ENCODE measurements around the gene EPB41L3.

EPB41L3 gene

DNA sequence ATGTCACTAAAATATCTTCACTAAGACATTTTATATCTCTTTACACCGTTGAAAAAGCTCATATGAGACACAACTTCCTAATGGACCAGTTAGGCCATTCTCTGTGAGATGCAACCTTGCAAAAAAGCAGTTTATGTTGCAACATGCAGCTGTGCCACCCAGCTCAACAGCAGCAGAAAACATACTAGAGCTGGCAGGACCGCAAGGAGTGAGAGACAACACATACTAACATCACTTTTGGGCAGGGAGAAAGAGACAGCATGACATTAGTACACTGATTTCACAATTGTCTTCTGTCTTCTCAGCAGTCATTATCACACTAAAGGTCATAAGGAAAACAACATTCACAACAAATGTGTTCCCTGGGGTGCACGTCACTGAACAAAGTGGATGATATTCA is 122.9 kb downstream of the EPB41L3 start:
- TF ChIP-seq CTCF (IDR thresholded peaks at IDR 0.05; ENCODE audit: insufficient read depth, low read length, poor library complexity, severe bottlenecking), result no peak
- DNase-seq (ENCODE audit: extremely low read depth, insufficient read length), result no peak

GRCh38 chr18:5419601-5420000 is 124.2 kb downstream of the EPB41L3 start:
- DNase-seq (ENCODE audit: extremely low read depth, insufficient read length), result no peak
- no peak for TF ChIP-seq CTCF (IDR thresholded peaks at IDR 0.05; ENCODE audit: insufficient read depth, low read length, poor library complexity, severe bottlenecking)
- no peak overlapping the region for H3K4me3 ChIP-seq (replicated peaks; ENCODE audit: low read depth, low read length)
- no peaks in the 10 kb centered on the region; the same call in 1 of the 2 replicates for H3K27me3 ChIP-seq (replicated peaks; ENCODE audit: control insufficient read depth, insufficient read depth, low read length)
- H3K36me3 ChIP-seq (ENCODE audit: control insufficient read depth, insufficient read depth, low read length), result no peaks in the 10 kb centered on the region

More for the DNA sequence above, 122.9 kb downstream of the EPB41L3 start:
- H3K4me3 ChIP-seq (replicated peaks; ENCODE audit: low read depth, low read length), result no peak overlapping the region
- H3K36me3 ChIP-seq (ENCODE audit: control insufficient read depth, insufficient read depth, low read length), result no peaks in the 10 kb centered on the region
- no peaks in the 10 kb centered on the region; the same call in 1 of the 2 replicates for H3K27me3 ChIP-seq (replicated peaks; ENCODE audit: control insufficient read depth, insufficient read depth, low read length)

GRCh38 chr18:5419030-5419429 is 124.8 kb downstream of the EPB41L3 start:
- H3K4me3 ChIP-seq (replicated peaks; ENCODE audit: low read depth, low read length), result no peak overlapping the region
- no peaks in the 10 kb centered on the region for H3K36me3 ChIP-seq (ENCODE audit: control insufficient read depth, insufficient read depth, low read length)
- no peak for TF ChIP-seq CTCF (IDR thresholded peaks at IDR 0.05; ENCODE audit: insufficient read depth, low read length, poor library complexity, severe bottlenecking)
- no peaks in the 10 kb centered on the region; the same call in 1 of the 2 replicates for H3K27me3 ChIP-seq (replicated peaks; ENCODE audit: control insufficient read depth, insufficient read depth, low read length)
- no peak for DNase-seq (ENCODE audit: extremely low read depth, insufficient read length)

GRCh38 chr18:5417342-5417741 is 126.5 kb downstream of the EPB41L3 start:
- TF ChIP-seq CTCF (IDR thresholded peaks at IDR 0.05; ENCODE audit: insufficient read depth, low read length, poor library complexity, severe bottlenecking), result no peak
- DNase-seq (ENCODE audit: extremely low read depth, insufficient read length), result no peak
- no peak overlapping the region for H3K4me3 ChIP-seq (replicated peaks; ENCODE audit: low read depth, low read length)
- no peaks in the 10 kb centered on the region; the same call in 1 of the 2 replicates for H3K27me3 ChIP-seq (replicated peaks; ENCODE audit: control insufficient read depth, insufficient read depth, low read length)
- no peaks in the 10 kb centered on the region for H3K36me3 ChIP-seq (ENCODE audit: control insufficient read depth, insufficient read depth, low read length)

GRCh38 chr18:5416112-5416511 is 127.7 kb downstream of the EPB41L3 start:
- Histone ChIP-seq H3K27me3 (replicated peaks; ENCODE audit: control insufficient read depth, insufficient read depth, low read length) (no peaks in the 10 kb centered on the region; the same call in 1 of the 2 replicates), H3K36me3 (ENCODE audit: control insufficient read depth, insufficient read depth, low read length) (no peaks in the 10 kb centered on the region), H3K4me3 (replicated peaks; ENCODE audit: low read depth, low read length) (no peak overlapping the region)
- no peak for TF ChIP-seq CTCF (IDR thresholded peaks at IDR 0.05; ENCODE audit: insufficient read depth, low read length, poor library complexity, severe bottlenecking)
- DNase-seq (ENCODE audit: extremely low read depth, insufficient read length), result no peak

DNA sequence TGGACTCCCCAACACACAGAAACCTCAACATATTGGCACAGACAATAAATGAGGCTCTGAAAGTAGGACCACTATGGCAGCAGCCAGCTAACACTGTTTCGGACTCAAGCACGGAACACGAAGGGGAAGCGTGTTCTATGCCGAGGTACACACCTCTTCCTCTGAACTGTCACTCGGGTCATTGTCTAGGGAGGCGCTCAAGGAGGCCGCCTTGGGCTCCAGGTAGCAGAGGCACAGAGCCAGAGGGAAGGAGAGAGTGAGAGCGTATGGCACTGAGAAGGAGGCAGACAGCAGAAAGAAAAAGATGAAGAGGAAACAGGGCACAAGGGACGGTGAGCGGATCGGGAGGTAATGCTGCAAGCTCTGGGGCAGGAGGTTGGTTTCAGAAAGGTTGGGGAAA is 128.1 kb downstream of the EPB41L3 start:
- no peak overlapping the region for H3K4me3 ChIP-seq (replicated peaks; ENCODE audit: low read depth, low read length)
- peaks cover under 1% of the 10 kb centered on the region; the same call in 1 of the 2 replicates for H3K27me3 ChIP-seq (replicated peaks; ENCODE audit: control insufficient read depth, insufficient read depth, low read length)
- no peak for TF ChIP-seq CTCF (IDR thresholded peaks at IDR 0.05; ENCODE audit: insufficient read depth, low read length, poor library complexity, severe bottlenecking)
- no peaks in the 10 kb centered on the region for H3K36me3 ChIP-seq (ENCODE audit: control insufficient read depth, insufficient read depth, low read length)
- no peak for DNase-seq (ENCODE audit: extremely low read depth, insufficient read length)

All from GM06990 (cell line).